ENCODE measurements around the gene ZNF687.

- TF ChIP-seq EZH2phosphoT487 (IDR thresholded peaks at IDR 0.05; ENCODE audit: borderline replicate concordance, low read length) (no peak), CTCF (IDR thresholded peaks at IDR 0.05; ENCODE audit: low read depth, low read length, poor library complexity, severe bottlenecking) (no peak)
Measured at GRCh38 chr1:151266315-151266714, 15.8 kb upstream of the ZNF687 start.

Measured in DOHH2 (cell line).